Activated CD4-positive, alpha-beta T cell treated with anti-CD3 and anti-CD28 coated beads for 1 hour (primary cell): ENCODE results near the gene CUEDC2.

Source experiments
- DNase-seq: peaks from one replicate; pipeline ENCODE4 v3.0.0-alpha.2; 2020

CUEDC2 gene

DNA sequence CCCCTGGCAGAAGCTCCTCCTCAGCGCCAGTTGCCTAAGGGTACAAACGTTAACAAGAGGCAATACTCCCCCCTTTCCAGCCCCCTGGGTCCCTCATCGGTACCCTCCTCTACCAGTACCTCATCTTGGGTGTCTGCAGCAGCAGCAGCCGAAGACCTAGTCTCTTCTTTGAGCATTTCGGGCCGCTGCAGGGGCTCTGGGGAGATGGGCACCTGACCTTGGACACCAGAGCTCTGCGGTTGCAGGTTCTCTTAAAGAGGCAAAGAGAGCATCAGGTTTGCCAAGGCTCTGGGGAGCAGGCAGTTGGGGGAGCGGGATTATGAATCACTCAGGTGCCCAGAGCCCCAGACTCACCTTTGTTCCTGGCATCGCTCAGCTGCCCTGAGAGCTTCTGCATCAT, 8.2 kb downstream of the CUEDC2 start:
- DNase-seq, result no peak

DNA sequence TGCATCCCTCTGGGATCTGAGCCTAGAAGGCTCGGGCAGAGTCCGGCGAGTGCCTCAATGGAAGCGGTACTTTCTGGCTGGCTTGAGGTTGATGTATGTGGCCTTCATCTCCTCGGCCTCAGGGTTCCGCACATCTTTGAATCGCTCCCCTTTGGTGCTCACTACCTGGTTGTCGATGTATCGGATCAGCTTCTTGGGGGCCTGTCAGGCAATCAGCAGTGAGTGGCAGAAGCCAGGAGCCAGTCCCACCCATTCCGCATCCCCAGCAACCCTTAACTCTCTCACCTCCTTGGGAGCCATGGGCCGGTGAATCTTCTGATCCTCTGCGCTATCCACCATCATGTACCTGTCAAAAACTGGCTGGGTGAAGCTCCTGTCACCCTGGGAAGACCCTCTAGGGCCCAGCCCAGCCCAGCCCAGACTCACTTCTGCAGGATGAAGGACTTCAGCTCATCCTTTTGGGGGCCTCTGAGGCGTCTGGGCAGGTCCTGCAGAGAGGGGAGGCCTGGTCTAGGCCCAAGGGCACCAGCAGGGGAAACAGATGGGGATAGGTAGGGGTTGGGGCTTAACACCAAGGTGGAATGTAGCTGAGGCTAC, 8.9 kb downstream of the CUEDC2 start:
- DNase-seq, result no peak

DNA sequence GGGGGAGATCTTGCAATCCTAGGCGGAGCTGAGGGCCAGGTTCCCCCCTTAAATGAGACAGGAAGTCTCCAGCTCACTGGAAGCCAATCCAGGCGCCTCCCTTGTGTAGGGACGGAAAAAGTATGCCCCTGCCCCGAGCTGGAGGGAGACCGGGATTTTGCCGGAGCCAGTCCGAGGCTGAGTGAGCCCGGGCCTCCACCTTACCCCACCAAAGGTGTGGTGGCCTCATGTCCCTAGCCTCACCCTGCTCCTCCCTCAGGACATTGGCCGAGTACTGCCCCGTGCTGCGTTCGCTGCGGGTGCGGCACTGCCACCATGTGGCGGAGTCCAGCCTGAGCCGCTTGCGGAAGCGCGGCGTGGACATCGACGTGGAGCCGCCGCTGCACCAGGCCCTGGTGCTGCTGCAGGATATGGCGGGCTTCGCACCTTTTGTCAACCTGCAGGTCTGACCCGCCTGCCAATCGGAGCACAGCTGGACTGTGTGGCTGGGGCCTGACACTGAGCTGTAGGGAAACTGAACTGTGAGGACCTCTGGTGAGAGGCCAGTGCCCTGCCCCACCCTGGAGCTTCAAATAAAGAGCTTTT, 9.7 kb downstream of the CUEDC2 start:
- no peak for DNase-seq

- no peak for DNase-seq
Observed at GRCh38 chr10:102421757-102422512, 10.4 kb downstream of the CUEDC2 start.

DNA sequence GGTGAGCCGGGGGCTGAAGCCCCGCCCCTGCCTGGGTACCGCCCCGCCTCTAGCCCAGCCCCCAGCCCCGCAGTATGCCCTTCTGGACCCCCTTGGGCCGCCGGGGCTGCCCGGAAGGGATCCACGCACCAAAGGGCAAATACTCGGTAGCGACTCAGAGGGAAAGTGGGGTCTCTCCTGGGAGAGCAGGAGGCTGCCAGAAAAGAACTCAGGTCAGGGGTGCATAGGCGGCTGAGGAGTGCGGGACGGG, 10.9 kb downstream of the CUEDC2 start:
- DNase-seq, result no peak

GRCh38 chr10:102420714-102421506, 11.5 kb downstream of the CUEDC2 start, which contains the start of gene FBXL15:
Gene FBXL15, plus strand, starts transcription at chr10:102420836. Its CDS starts 294 bp downstream, at chr10:102421130.
- peak; percentile 92 for DNase-seq

- no peak for DNase-seq
Observed at GRCh38 chr10:102420181-102420713, 12.1 kb downstream of the CUEDC2 start.

- DNase-seq, result peak; percentile 61
Observed at GRCh38 chr10:102419269-102420180, 12.8 kb downstream of the CUEDC2 start.

GRCh38 chr10:102418622-102419268, 13.6 kb downstream of the CUEDC2 start, which contains the start of gene PSD:
Gene PSD, minus strand, starts transcription at chr10:102418785. Its CDS starts 1,747 bp downstream, at chr10:102417038.
- DNase-seq, result no peak

GRCh38 chr10:102416695-102417094, 15.7 kb downstream of the CUEDC2 start:
- DNase-seq, result no peak

DNA sequence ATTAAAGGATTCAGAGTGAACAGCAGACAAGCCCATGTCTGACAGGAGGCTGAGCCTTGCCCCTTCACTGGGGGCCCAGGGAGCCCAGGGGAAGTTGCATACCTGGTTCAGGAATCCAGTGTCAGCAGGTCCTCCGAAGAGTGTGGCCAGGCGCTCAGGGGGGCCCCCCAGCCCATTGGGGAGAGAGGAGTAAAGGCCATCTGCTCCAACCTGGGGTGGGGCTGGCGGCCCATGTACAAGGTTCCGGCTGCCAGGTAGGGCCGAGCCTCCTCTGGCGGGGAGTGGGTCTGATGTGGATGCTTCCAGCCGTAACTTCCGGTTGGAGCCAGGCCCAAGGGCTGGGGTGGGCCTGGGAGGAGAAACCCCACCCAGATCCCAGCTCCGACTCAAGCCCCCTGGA, 16.1 kb downstream of the CUEDC2 start:
- no peak for DNase-seq

DNA sequence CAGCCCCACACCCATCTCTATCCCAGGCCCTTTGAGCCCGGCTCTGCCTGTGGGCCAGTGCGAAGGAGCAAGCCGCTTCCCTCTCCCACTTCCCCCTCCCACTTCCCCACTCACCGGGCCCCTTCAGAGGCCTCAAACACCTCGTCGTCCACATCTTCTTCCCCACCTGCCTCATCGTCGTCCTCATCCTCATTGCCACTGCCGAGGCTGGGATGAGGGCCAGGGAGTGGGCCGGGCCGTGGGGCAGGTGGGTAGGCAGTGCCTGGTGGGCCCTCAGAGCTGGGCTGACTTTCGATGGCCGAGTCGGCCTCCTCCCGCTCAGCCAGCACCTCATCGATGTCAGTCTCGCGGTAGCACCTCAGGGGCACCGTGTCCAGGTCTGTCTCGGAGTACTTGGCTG, 17.6 kb downstream of the CUEDC2 start:
- DNase-seq, result no peak

DNA sequence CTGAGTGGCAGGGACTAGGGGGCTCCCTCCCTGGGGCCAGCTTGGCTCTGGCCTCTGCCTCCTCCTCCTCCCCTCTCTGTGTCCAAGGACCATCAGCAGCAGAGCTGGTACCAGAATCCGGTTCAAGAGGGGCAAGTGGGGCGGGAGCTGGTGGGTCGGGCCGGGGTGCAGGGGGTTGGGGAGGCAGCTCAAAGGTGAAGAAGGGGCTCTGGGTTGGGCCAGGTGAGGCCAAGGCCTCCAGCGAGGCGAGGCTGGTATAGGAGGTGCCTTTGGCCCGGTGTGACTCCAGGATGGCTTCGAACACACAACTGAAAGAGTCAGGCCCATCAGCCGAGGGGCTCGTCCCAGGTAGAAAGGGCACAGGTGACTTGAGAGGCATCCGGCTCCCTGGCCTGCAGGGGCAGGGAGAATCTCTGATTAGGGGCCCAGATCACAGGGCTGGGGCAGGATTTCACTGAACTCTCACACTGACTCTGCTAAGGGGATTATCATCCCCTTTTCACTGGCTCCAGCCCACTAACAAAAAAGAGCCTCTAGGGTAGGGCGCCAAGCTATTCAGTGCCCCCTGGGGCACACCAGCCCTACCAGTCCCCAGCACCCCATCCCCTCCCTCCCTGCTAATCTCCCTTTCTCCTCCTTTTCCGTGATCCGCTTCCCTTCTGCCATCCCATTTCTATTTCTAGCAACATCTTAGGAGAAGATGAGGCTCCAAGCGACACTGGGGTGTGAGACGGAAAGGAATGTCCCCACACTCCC, 18.4 kb downstream of the CUEDC2 start:
- DNase-seq, result no peak

GRCh38 chr10:102413053-102413705, 19.2 kb downstream of the CUEDC2 start:
- DNase-seq, result no peak

DNA sequence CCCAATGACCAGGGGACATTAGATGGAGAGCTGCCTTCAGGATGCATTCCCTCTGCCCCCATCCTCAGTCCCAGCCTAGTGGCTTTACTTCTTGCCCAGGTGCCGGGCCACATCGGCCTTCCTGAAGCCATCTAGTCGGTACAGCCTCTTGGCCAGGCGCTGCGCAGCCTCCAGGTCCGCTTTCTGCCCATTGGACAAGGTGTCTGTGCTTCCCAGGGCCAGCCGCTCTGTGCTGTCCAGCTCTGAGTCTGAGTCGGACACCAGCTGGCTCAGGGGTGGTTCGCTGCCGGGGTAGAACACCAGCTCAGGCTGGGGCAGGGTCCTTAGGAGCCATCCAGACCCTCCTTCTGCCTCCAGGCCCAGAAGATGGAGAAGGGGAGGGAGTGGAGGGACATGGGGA, 20.1 kb downstream of the CUEDC2 start:
- no peak for DNase-seq

GRCh38 chr10:102411341-102412255, 20.8 kb downstream of the CUEDC2 start:
- DNase-seq, result no peak

GRCh38 chr10:102410429-102411073, 21.8 kb downstream of the CUEDC2 start:
- peak; percentile 60 for DNase-seq

DNA sequence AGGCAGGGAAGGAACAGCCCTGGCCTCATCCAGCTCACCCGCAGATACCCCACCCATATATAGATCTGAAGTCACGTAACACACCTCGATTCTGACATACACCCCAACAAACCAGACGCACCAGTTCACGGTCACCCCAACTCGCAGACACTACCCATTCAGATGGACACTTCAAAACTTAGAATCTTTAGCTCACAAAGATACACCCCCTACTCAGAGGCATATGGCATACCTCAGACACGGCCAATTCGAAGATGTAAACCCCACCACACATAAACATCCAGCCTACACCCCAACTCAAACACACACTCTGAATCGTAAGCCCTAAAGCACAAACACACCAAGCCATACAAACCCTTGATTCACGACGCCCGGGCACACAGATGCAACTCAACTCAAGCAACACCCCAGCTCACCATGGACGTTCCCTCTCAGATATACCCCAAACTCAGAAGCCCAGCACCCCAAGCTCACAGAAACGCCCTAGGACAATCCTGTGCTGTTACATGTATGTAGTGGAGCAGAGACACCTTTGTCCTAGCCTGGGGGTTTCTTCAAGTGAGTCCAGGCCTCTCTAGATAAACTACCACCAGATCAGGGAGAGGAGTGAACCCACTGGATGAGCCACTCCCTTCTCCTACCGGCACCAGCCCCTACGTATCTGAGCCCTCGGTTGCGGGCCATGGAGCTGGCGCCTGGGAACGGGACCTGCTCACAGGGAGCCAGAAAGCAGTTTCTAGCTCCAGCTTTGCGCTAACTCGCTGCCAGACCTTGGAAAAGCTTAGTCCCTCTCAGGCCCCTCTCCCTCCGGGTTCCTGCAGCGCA, 22.6 kb downstream of the CUEDC2 start:
- no peak for DNase-seq
